ENCODE results near the gene CNTN1.

DNA sequence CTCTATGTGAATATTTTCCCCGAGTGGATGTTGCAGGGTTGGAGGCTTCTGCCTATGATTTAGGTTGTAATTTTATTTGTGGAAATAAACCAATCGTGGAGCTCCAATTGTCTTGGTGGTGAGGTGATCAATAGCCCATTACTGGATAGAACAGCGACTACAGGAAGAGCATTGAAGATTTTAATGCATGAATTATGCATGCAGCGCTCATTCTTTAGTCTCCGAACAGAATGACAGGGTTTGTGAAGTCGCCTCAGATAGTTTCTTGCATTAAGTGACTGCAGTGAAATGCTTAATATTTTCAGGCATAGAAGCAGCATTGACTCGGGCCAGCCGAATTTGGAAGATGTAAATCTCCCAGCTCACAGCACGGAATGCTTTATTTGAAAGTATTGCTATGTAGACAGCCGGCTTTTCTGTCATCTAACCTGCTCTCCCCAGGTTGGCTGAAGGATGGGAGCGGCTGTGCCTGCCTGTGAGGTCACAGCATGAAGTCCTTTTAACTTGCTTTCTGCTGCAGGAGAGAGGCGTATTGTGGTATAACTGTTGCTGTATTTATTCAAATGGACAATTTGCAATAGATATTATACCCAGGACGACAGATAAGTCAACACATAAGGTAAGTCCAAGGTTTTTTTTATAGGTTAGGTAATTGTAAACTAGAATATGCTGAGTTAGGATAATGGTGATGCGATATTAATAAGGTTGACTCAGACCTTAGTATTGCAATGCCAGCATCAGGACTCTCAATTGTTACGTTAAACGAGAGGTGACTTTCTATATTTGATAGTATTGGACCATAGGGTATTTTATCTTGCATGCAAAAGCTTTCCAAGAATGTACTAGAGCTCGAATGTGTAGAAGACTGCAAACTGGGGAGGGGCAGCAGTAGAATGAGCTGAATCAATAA is 135.7 kb downstream of the CNTN1 start:
- no peak for TF ChIP-seq EP300 (IDR thresholded peaks at IDR 0.05)
- TF ChIP-seq, protein P1, sequence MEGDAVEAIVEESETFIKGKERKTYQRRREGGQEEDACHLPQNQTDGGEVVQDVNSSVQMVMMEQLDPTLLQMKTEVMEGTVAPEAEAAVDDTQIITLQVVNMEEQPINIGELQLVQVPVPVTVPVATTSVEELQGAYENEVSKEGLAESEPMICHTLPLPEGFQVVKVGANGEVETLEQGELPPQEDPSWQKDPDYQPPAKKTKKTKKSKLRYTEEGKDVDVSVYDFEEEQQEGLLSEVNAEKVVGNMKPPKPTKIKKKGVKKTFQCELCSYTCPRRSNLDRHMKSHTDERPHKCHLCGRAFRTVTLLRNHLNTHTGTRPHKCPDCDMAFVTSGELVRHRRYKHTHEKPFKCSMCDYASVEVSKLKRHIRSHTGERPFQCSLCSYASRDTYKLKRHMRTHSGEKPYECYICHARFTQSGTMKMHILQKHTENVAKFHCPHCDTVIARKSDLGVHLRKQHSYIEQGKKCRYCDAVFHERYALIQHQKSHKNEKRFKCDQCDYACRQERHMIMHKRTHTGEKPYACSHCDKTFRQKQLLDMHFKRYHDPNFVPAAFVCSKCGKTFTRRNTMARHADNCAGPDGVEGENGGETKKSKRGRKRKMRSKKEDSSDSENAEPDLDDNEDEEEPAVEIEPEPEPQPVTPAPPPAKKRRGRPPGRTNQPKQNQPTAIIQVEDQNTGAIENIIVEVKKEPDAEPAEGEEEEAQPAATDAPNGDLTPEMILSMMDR (IDR thresholded peaks at IDR 0.05) = no peak
- no peak for TF ChIP-seq POLR2A (IDR thresholded peaks at IDR 0.05)
- no peak for TF ChIP-seq POLR2AphosphoS5 (IDR thresholded peaks at IDR 0.05)
